H1 (cell line): ENCODE results near the gene CNTN5. TPM values are rescaled to one million over a fixed set of nuclear protein-coding genes. Genes with fewer than 3 reads are reported as not detected.

ENCODE experiments used
- CTCF ChIA-PET: fragments of 300-600 bp; sonication (Branson Sonifier 250); formaldehyde crosslinking; loops from one replicate; lab custom pipeline; 2021; ENCODE audit not compliant: partially characterized antibody; lab: Charles Lee
- POLR2A ChIA-PET: fragments of 300-600 bp; sonication (Branson Sonifier 250); formaldehyde crosslinking; loops from one replicate; lab custom pipeline; 2021; ENCODE audit warnings: inconsistent platforms; ENCODE audit not compliant: partially characterized antibody; lab: Charles Lee
- DNase-seq, 2 experiments: peaks; one replicate each; pipeline versions ENCODE4 v3.0.0 to v3.0.0-alpha.2; 2010 to 2022; ENCODE audit warnings: low spot score in 2 of 2, low read depth in 1 of 2, mixed read lengths in 1 of 2
- FAIRE-seq: peaks from 2 replicates; lab custom pipeline; 2011; peaks lifted over from hg19 to GRCh38; lab: Jason Lieb, UNC
- H2AFZ ChIP-seq: 2 replicates; pipeline ENCODE4 v1.8.1; 2012; ENCODE audit warnings: low read length, inconsistent platforms
- H2AK5ac ChIP-seq: 2 replicates; pipeline ENCODE4 v1.6.1; 2013; ENCODE audit warnings: low read depth, low read length
- H2BK120ac ChIP-seq: replicated peaks from 2 replicates; pipeline ENCODE3; 2013; ENCODE audit warnings: low read depth, low read length, inconsistent platforms
- H2BK12ac ChIP-seq: 2 replicates; pipeline ENCODE4 v1.6.1; 2013; ENCODE audit warnings: low read depth, low read length
- H2BK15ac ChIP-seq: 2 replicates; pipeline ENCODE4 v1.6.1; 2013; ENCODE audit warnings: low read length
- H2BK20ac ChIP-seq: 2 replicates; pipeline ENCODE4 v1.6.1; 2013; ENCODE audit warnings: low read length
- H2BK5ac ChIP-seq: 2 replicates; pipeline ENCODE4 v1.6.1; 2013; ENCODE audit warnings: low read depth, low read length
- H3K14ac ChIP-seq: 2 replicates; pipeline ENCODE4 v1.6.1; 2013; ENCODE audit warnings: inconsistent platforms; ENCODE audit not compliant: insufficient read length
- H3K18ac ChIP-seq: 2 replicates; pipeline ENCODE4 v1.6.1; 2013; ENCODE audit warnings: low read length; ENCODE audit errors: extremely low read depth
- H3K23ac ChIP-seq: 2 replicates; pipeline ENCODE4 v1.6.1; 2013; ENCODE audit warnings: inconsistent platforms; ENCODE audit not compliant: insufficient read length
- H3K23me2 ChIP-seq: 2 replicates; pipeline ENCODE4 v1.6.1; 2013; ENCODE audit warnings: low read depth, low read length
- H3K27ac ChIP-seq: 2 replicates; pipeline ENCODE4 v1.6.1; 2011; ENCODE audit warnings: low read depth, low read length, inconsistent platforms
- H3K27me3 ChIP-seq, 4 experiments: replicated peaks in 1 of 4; 1 replicate in 1 of 4; 2 replicates in 3 of 4; pipeline versions ENCODE4 v1.6.1 to v1.8.1; 2011 to 2013; ENCODE audit warnings: low read length in 3 of 4, mild to moderate bottlenecking in 3 of 4, inconsistent platforms in 2 of 4, mixed read lengths in 2 of 4, moderate library complexity in 1 of 4; ENCODE audit not compliant: control insufficient read depth in 3 of 4, insufficient read depth in 3 of 4; ENCODE audit errors: extremely low read depth in 1 of 4
- H3K36me3 ChIP-seq, 4 experiments: 2 replicates each; pipeline versions ENCODE4 v1.6.1 to v1.8.1; 2011 to 2013; ENCODE audit warnings: mild to moderate bottlenecking in 4 of 4, low read length in 3 of 4, moderate library complexity in 2 of 4, control low read depth in 1 of 4, inconsistent platforms in 1 of 4; ENCODE audit not compliant: insufficient read depth in 4 of 4, control insufficient read depth in 2 of 4
- H3K4ac ChIP-seq: replicated peaks from 2 replicates; pipeline ENCODE3; 2013; ENCODE audit warnings: low read length, low read depth, mixed read lengths, inconsistent platforms; ENCODE audit not compliant: insufficient read length
- H3K4me1 ChIP-seq, 4 experiments: replicated peaks in 1 of 4; 1 replicate in 1 of 4; 2 replicates in 3 of 4; pipeline versions ENCODE4 v1.6.1 to v1.8.1; 2011 to 2013; ENCODE audit warnings: low read length in 3 of 4, inconsistent platforms in 2 of 4, mixed read lengths in 1 of 4; ENCODE audit not compliant: insufficient read depth in 4 of 4, control insufficient read depth in 3 of 4
- H3K4me2 ChIP-seq, 2 experiments: 2 replicates each; pipeline versions ENCODE4 v1.6.1 to v1.8.1; 2011 to 2013; ENCODE audit warnings: low read depth in 2 of 2, low read length in 2 of 2, control low read depth in 1 of 2, inconsistent platforms in 1 of 2, mild to moderate bottlenecking in 1 of 2; ENCODE audit not compliant: insufficient read depth in 1 of 2
- H3K4me3 ChIP-seq, 4 experiments: fragments of 200-600, 300-600 bp in 1 of 4; sonication (generic), shearing (Covaris generic), sonication (Bioruptor Twin) in 1 of 4; 2 replicates each; pipeline versions ENCODE4 v1.5.1 to v1.8.1; 2011 to 2016; ENCODE audit warnings: low read length in 4 of 4, low read depth in 3 of 4, control low read depth in 2 of 4, inconsistent platforms in 2 of 4, mild to moderate bottlenecking in 2 of 4, mixed read lengths in 1 of 4, moderate library complexity in 1 of 4; ENCODE audit not compliant: insufficient read depth in 2 of 4; ENCODE audit errors: extremely low read depth in 1 of 4
- H3K56ac ChIP-seq: replicated peaks from 2 replicates; pipeline ENCODE3; 2013; ENCODE audit warnings: low read depth, mild to moderate bottlenecking, mixed read lengths, low read length, inconsistent platforms; ENCODE audit not compliant: insufficient read length
- H3K79me1 ChIP-seq: 2 replicates; pipeline ENCODE4 v1.6.1; 2013; ENCODE audit warnings: low read depth, low read length, control low read depth
- H3K79me2 ChIP-seq, 2 experiments: 2 replicates each; pipeline versions ENCODE4 v1.6.1 to v1.8.1; 2012 to 2013; ENCODE audit warnings: low read length in 2 of 2, mild to moderate bottlenecking in 2 of 2, inconsistent platforms in 1 of 2; ENCODE audit not compliant: insufficient read depth in 2 of 2, control insufficient read depth in 1 of 2
- H3K9ac ChIP-seq, 4 experiments: replicated peaks in 1 of 4; 1 replicate in 1 of 4; 2 replicates in 3 of 4; pipeline versions ENCODE4 v1.6.1 to v1.8.1; 2011 to 2013; ENCODE audit warnings: low read depth in 3 of 4, low read length in 3 of 4, control low read depth in 2 of 4, mild to moderate bottlenecking in 2 of 4, moderate library complexity in 2 of 4, inconsistent platforms in 1 of 4; ENCODE audit errors: extremely low read depth in 1 of 4
- H3K9me3 ChIP-seq, 2 experiments: 2 replicates each; pipeline versions ENCODE4 v1.6.1 to v1.8.1; 2012 to 2013; ENCODE audit warnings: mild to moderate bottlenecking in 2 of 2, moderate library complexity in 2 of 2, control low read depth in 1 of 2, inconsistent platforms in 1 of 2, low read depth in 1 of 2, low read length in 1 of 2, mixed read lengths in 1 of 2; ENCODE audit not compliant: insufficient read depth in 2 of 2
- H4K20me1 ChIP-seq, 2 experiments: replicated peaks in 1 of 2; 2 replicates each; pipeline versions ENCODE3 to v1.8.1; 2011 to 2013; ENCODE audit warnings: inconsistent platforms in 2 of 2, low read length in 2 of 2, mild to moderate bottlenecking in 1 of 2; ENCODE audit not compliant: insufficient read depth in 2 of 2, control insufficient read depth in 1 of 2
- H4K5ac ChIP-seq: 2 replicates; pipeline ENCODE4 v1.6.1; 2013; ENCODE audit warnings: low read length, low read depth, mixed read lengths, inconsistent platforms; ENCODE audit not compliant: insufficient read length
- H4K8ac ChIP-seq: 2 replicates; pipeline ENCODE4 v1.8.0; 2013; ENCODE audit warnings: mild to moderate bottlenecking, moderate library complexity, low read length, inconsistent platforms; ENCODE audit not compliant: insufficient read depth; ENCODE audit errors: extremely low read depth
- H4K91ac ChIP-seq: replicated peaks from 2 replicates; pipeline ENCODE3; 2013; ENCODE audit warnings: low read length, mixed read lengths, inconsistent platforms; ENCODE audit not compliant: insufficient read length
- CEBPB ChIP-seq: IDR thresholded peaks from 2 replicates; pipeline ENCODE4 v1.6.1; 2012; ENCODE audit warnings: low read depth, low read length
- CTBP2 ChIP-seq: IDR thresholded peaks from 2 replicates; pipeline ENCODE4 v1.7.0; 2011; ENCODE audit warnings: borderline replicate concordance, mild to moderate bottlenecking, moderate library complexity, mixed read lengths, low read length; ENCODE audit not compliant: insufficient read depth, insufficient read length
- EP300 ChIP-seq, 2 experiments: IDR thresholded peaks; 1 replicate in 1 of 2; 2 replicates in 1 of 2; pipeline ENCODE4 v1.6.1; 2011 to 2012; ENCODE audit warnings: low read depth in 2 of 2, low read length in 2 of 2, mild to moderate bottlenecking in 2 of 2, borderline replicate concordance in 1 of 2, inconsistent platforms in 1 of 2, moderate library complexity in 1 of 2
- GTF2F1 ChIP-seq: IDR thresholded peaks from 2 replicates; pipeline ENCODE4 v1.6.1; 2012; ENCODE audit warnings: low read depth, low read length, improper control_type of control experiment, borderline replicate concordance
- RAD21 ChIP-seq, 2 experiments: IDR thresholded peaks in 1 of 2; conservative IDR thresholded peaks in 1 of 2; 2 replicates each; pipeline ENCODE4 v1.6.1; 2011; ENCODE audit warnings: low read depth in 2 of 2, low read length in 2 of 2, improper control_type of control experiment in 1 of 2, inconsistent platforms in 1 of 2, mild to moderate bottlenecking in 1 of 2, moderate library complexity in 1 of 2
- WGBS, 2 experiments: shearing (Covaris generic) in 1 of 2; methylation state at CpG; one replicate each; pipeline versions ENCODE4 v1.1.6 to v1.1.7; 2013 to 2015; ENCODE audit warnings: low lambda C conversion rate in 2 of 2, mixed read lengths in 2 of 2, inconsistent platforms in 1 of 2, low coverage in 1 of 2, missing lambda C conversion rate in 1 of 2; ENCODE audit not compliant: insufficient replicate concordance in 2 of 2, insufficient coverage in 1 of 2, insufficient read length in 1 of 2; ENCODE audit errors: extremely low coverage in 1 of 2, missing lambda C conversion rate in 1 of 2; 5-methylcytosine and 5-hydroxymethylcytosine counted together
- polyA plus RNA-seq, 7 experiments: library from polyadenylated mRNA; depleted of rRNA in 3 of 7; stranded (reverse) in 5 of 7; unstranded in 2 of 7; fragments of >200 nt in 5 of 7; fragments of 200-250 nt in 2 of 7; gene quantifications; 1 replicate in 5 of 7; 2 replicates in 1 of 7; 4 replicates in 1 of 7; pipeline versions ENCODE4 v1.2.1 to v1.2.3, GENCODE V29; 2011 to 2013; ENCODE audit warnings: missing spikeins in 2 of 7, mixed read lengths in 2 of 7
- total RNA-seq: library from RNA; stranded (reverse); fragmentation: NEBNext Ultra II Directional; extraction: Animal tissue kit (Norgen Biotek cat#: 25700); gene quantifications from 2 replicates; pipeline ENCODE4 v1.2.1, GENCODE V29; 2021

The CNTN5 gene
- total and polyA plus RNA-seq, 2 of the 8 experiments (the other 6 are each of a cell fraction or from before 2014, with no cell fraction given): not detected

GRCh38 chr11:99277281-99277680, 256.5 kb downstream of the CNTN5 start:
- H3K27ac ChIP-seq: no peak overlapping the region
- no peaks in the 10 kb centered on the region for H4K20me1 ChIP-seq
- H3K9ac ChIP-seq: no peak overlapping the region
- H3K4me1 ChIP-seq: no peaks in the 10 kb centered on the region
- H2BK20ac ChIP-seq: no peak overlapping the region
- no peak overlapping the region for H3K4me2 ChIP-seq
- no peak overlapping the region for H3K4me3 ChIP-seq
- no peaks in the 10 kb centered on the region for H3K9me3 ChIP-seq
- ChIA-PET CTCF (no interaction called here), POLR2A (no interaction called here)
- TF ChIP-seq EP300 (IDR thresholded peaks at IDR 0.05; ENCODE audit: borderline replicate concordance in 1 of 2, low read depth in 2 of 2, low read length in 2 of 2): no peak
- no peak for TF ChIP-seq CEBPB
- TF ChIP-seq RAD21 (IDR thresholded peaks at IDR 0.05 in 1 of 2, conservative IDR thresholded peaks at IDR 0.05 in 1 of 2; ENCODE audit: low read depth in 2 of 2, low read length in 2 of 2): no peak
- TF ChIP-seq CTBP2: no peak
- TF ChIP-seq GTF2F1: no peak
- WGBS, 2 experiments: 94% methylated on average over 1 of the region's 1 CpG; no CpG with 5 or more reads in 1 of the 2 experiments
- H2BK120ac ChIP-seq: no peak overlapping the region
- no peak overlapping the region for H4K8ac ChIP-seq
- H2BK5ac ChIP-seq: no peak overlapping the region
- H4K5ac ChIP-seq: no peak overlapping the region
- no peaks in the 10 kb centered on the region for H3K36me3 ChIP-seq
- H4K91ac ChIP-seq: no peak overlapping the region
- H2AFZ ChIP-seq: no peak overlapping the region
- H3K79me2 ChIP-seq: no peaks in the 10 kb centered on the region
- H3K18ac ChIP-seq: no peak overlapping the region
- H3K56ac ChIP-seq: no peak overlapping the region
- no peak overlapping the region for H3K23ac ChIP-seq
- H3K14ac ChIP-seq: no peak overlapping the region
- no peak overlapping the region for H2BK12ac ChIP-seq
- no peaks in the 10 kb centered on the region for H3K27me3 ChIP-seq
- H3K23me2 ChIP-seq: no peaks in the 10 kb centered on the region
- FAIRE-seq: no peak
- H2AK5ac ChIP-seq: no peak overlapping the region
- no peak for DNase-seq
- H3K4ac ChIP-seq: no peak overlapping the region
- H3K79me1 ChIP-seq: no peaks in the 10 kb centered on the region
- H2BK15ac ChIP-seq: no peak overlapping the region
